Islet precursor cell (in vitro differentiated cells): Measurements from ENCODE around the gene SLC5A11.

Source experiments
- DNase-seq: peaks from one replicate; pipeline ENCODE4 v3.0.0-alpha.2; 2018

Gene SLC5A11

DNA sequence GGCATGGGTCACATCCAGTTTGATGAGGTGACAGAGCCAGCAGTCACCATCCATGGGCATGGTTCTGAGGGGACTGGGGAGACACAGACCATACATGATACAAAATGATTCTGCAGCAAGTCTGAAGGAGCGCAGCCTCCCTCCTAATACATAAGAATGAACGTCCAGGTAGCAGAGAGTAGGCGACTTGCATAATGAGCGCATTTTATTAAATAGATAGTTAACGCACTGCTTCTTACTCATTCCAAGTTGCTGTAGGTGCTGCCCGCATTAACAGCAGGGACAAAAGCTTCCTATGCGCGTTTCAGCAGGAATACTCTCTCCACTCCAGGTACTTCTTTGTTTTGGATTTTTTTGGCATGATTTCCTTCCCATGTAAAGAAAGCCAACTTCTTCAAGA lies 73.8 kb downstream of the SLC5A11 start:
- DNase-seq, result no peak

DNA sequence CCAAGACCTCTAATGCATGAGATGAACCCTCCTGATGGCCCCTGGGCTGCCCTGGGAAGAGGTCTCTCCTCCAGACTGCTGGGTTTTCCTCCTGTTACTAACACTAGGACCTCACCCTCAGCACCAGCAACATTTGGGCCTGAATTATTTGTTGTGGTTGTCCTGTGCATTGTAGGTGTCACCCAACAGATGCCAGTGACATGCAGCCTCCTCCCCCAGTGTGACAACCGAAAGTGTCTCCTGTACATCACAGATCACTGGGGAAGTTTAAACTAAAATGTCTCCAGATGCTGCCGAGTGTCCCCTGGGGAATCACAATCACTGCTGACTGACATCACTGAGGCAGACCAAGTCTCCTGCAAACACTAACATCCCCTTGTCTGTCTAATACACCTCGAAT lies 74.8 kb downstream of the SLC5A11 start:
- no peak for DNase-seq

DNA sequence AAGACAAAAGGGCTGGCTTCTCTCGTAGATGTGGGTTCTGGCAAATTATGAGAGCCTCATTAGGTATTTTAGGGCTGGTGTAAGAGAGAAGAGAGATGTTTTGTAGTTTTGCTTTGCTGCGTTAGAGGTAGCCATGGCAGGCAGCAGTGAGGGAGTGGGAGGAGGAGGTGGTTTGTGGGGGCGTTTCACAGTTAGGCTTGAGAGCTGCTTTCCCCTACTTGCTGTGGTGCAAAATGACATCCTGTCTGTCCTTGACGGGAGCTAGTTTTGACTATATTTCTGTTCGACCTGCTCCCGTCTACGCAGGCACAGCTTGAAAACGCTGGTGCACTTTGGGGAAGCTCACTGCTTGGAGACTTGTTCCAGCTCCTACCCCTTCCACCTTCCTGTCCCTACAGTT lies 75.5 kb downstream of the SLC5A11 start:
- DNase-seq, result no peak

DNA sequence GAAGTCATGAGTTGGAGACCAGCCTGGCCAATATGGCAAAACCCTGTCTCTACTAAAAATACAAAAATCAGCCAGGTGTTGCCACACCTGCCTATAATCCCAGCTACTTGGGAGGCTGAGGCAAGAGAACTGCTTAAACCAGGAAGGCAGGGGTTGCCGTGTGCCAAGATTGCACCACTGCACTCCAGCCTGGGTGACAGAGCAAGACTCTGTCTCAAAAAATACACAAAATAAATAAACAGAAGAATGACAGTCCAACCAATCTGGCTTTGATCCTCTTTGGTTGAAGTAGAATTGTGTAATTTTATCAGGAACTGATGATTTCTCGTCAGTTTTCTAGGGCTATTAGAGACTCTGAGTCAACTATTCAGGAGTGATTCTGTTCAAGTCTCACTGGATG lies 79.4 kb downstream of the SLC5A11 start:
- no peak for DNase-seq

DNA sequence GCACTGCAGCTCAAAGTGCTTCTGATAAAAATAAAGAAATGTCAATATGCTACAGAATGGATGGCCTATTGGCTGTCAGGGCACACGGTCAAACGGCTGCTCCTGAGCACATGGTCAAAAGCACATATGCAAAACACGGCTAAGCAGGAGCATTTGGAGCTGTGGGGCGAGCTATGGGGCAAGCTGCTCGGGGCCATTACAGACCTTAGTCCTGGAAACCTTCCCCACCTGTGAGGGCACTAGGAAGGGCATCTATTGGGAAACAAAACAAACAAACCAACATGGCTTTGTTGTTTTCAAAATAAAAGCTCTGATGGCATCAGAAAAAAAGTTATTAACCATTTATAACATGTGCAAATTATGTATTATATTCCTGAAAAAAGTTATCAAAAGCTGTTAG lies 83.6 kb downstream of the SLC5A11 start:
- DNase-seq, result no peak

DNA sequence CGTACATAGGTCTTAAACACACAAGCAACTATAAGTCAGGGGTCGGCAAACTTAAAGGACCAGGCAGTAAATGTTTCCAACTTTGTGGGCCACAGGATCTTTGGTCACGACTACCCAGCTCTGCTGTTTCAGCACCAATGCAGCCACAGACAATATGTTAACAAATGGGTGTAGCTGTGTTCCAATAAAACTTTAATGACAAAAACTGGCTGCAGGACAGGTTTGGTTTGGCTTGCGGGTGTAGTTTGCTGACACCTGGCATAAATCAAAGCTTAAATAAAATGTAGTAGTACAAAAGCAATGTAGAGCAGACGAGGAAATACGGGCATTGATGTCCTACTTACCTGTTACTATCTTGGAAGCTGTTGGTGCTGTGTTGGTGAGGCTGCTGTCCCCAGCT lies 84.7 kb downstream of the SLC5A11 start:
- no peak for DNase-seq

DNA sequence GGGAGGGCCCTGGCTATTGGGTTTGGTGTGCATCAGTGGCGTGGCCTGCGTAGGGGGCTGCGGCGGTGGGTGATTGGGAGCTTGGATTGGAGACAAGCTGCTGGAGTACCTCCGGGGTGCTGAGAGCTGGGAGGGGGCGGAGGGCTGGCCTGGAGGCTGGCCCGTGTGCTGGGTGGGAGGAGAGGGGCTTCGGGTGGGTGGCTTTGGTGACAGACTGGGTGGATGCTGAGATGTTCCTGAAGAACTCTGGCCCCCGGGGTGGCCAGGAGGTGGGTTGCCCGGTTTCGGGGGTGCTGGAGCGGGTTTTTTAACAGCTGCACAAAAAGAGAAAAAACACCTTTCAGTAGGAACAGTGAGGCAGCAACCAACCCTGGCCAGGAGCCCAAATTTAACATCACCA lies 85.3 kb downstream of the SLC5A11 start:
- no peak for DNase-seq

DNA sequence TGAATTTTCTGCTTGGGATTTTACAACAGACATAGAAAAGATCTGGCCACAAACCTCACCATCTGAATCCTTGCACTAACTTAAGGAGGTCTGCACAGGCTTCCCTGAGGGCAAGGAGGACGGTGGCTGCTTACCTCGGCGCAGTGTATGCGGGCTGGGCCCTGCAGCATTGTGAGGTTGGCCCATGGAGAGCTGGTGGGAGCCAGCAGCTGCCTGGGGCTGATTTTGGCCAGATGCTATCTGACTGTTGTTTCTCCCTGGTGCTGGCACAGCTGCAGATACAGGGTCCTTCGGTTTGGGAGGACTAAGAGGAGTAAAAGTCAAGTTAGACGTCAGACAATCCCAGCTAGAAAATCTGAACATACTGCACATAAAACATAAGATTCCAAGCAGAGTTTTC lies 89.6 kb downstream of the SLC5A11 start:
- DNase-seq, result peak; percentile 78

DNA sequence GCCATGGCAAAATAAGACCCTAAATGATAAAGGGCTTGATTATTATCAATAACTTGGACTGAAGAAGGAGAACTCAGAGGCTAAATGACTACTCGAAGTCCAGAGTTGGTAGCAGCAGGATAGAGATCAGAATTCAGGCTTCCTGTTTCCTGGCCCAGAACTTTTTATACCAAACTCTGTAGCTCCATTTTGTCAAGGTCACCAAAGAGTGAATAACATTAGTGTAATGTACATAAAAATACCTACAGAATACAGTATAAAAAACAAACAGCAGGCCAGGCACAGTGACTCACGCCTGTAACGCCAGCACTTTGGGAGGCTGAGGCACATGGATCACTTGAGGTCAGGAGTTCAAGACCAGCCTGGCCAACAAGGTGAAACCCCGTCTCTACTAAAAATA lies 90.4 kb downstream of the SLC5A11 start:
- no peak for DNase-seq

DNA sequence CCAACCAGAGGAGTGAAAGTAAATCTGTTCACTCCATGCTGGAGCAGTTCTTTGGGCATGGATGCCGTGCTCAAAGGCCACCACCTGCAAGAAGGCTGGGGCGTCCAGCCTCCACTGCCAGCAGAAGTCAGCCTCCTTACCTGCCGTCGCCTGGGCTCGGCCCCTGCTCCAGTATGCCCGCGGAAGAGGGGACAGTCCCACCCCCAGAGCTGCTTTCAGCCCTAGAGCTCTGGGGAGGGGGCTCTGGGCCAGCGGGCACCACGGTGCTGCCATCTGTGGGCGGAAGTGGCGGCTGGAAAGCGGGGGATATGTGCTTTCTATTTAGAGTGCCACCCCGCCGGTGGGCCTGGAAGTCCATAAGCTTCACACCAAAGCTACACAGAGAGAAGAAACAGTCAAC lies 93.5 kb downstream of the SLC5A11 start:
- peak; percentile 37 for DNase-seq

DNA sequence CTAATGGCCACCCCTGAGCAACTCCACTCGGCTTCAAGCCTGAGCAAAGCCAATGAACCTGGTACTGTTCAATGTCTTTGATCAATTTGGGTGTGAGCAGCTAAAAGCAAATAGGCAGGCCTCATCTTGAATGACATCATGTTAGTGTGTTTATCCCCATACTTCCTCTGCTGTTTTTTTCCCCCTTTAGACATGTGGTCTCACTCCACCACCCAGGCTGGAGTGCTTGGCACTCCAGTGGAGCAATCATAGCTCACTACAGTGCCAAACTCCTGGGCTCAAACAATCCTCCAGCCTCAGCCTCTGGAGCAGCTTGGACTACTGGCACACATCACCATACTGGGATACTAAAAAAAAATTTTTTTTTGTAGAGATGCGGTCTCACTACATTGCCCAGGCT lies 94.0 kb downstream of the SLC5A11 start:
- DNase-seq, result peak; percentile 12

DNA sequence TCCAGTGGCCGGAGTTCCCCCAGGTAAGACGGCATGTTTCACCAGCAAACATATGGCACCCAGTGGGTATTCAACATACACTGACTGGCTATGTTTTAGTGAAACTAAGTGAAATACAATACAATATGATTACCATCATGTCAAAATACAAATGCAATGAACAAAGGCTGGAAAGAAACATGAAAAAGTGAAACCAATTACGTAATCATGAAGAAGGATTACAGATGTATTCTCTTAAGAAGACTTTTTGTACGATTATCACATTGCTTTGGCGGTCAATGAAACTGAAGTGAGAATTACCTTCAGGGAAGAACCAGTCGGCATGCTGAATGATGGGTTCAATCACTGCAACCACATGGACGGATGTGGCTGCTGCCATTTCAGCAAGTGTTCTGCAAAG lies 97.7 kb downstream of the SLC5A11 start:
- no peak for DNase-seq

DNA sequence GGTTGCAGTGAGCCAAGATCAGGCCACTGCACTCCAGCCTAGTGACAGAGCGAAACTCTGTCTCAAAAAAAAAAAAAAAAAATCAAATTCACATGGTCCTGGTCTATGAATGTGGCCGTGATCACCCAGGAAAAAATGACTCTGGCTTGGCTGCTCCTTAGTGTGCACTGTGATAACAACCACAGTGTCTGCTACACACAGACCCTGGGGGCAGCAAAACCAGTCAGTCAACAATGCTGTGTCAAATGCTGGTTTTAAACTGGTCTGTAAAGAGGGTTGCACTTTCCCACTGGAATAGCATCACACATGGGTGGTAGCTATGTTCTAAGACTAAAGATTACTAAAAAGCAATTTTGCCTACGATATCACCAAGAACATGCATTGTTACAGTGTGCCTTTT lies 98.4 kb downstream of the SLC5A11 start:
- peak; percentile 82 for DNase-seq

DNA sequence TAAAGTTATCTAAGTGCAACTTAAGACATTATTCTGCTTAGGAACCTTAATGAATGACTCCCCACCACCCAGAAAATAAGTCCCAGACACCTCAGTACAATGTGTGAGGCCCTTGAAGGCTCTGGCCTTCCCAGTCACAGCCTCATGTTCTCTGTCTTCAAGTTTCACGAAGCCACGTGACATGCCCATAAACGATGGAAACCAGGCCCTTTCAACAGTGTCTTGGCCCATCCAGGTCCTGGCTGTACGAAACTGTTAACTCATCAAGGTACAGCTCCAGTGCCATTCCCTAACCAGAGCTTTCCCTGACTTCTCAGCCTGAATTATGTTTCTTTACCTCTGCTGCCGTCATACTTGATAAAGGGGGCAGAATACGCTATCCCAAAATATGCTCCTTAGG lies 100.4 kb downstream of the SLC5A11 start:
- no peak for DNase-seq

DNA sequence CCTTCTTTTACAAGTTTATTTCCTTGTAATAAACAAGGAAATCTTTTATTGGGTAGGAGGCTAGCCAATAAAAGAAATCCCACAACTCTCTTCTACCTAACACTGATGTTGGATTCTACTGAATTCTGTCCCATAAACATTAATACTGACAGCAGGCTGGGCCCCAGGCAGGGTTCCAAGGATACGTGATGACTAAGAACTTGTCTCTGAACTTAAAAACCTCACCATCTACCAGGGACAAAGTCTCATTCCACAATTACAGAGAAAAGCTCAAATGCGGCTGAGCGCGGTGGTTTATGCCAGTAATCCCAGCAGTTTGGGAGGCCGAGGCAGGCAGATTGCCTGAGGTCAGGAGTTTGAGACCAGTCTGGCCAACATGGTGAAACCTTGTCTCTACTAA lies 104.5 kb downstream of the SLC5A11 start:
- DNase-seq, result peak; percentile 5

DNA sequence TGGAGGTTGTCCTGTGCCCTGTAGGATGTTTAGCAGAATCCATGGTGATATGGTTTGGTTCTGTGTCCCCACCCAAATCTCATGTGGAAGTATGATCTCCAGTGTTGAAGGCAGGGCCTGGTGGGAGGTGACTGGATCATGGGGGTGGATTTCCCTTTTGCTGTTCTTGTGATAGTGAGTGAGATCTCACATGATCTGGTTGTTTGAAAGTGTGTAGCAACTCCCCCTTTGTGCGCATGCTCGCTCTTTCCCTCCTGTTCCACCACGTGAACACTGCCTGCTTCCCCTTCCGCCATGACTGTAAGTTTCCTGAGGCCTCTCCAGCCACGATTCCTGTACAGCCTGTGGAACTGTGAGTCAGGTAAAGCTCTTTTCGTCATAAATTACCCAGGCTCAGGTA lies 107.5 kb downstream of the SLC5A11 start:
- no peak for DNase-seq

DNA sequence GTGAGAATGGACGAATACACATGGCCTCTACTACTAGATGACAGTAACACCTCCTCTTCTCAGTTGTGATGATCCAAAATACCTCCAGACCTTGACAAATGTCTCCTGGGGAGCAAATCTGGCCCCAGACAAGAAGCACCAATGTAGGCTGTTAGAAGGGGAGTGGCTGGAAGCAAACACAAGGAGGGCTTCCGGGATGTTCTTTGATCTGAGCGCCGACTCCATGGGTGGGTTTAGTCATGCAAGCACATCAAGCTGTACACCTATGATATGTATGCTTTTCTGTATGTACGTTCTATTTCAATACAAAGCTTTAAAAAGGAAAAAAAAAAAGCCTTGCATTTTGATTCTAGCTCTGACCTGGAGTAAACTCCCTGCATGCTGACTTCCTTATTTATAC lies 108.0 kb downstream of the SLC5A11 start:
- no peak for DNase-seq

DNA sequence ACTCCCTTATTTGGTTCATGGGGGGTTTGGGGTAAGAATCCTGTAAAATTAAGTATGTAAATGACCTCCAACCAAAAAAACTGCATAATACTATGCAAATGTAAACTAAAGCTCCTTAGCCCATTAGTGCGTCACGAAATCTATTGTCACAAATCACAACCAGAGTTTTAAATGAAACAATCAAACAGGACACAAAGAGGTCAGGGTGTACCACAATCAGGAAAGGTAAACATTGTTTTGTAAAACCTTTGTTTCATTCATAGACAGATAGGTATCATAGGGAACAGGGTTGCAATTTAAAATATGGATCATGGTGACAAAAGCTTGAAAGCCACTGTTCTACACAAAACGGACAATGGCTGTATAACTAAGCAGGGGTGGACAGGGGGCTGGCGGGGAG lies 108.4 kb downstream of the SLC5A11 start:
- DNase-seq, result no peak

DNA sequence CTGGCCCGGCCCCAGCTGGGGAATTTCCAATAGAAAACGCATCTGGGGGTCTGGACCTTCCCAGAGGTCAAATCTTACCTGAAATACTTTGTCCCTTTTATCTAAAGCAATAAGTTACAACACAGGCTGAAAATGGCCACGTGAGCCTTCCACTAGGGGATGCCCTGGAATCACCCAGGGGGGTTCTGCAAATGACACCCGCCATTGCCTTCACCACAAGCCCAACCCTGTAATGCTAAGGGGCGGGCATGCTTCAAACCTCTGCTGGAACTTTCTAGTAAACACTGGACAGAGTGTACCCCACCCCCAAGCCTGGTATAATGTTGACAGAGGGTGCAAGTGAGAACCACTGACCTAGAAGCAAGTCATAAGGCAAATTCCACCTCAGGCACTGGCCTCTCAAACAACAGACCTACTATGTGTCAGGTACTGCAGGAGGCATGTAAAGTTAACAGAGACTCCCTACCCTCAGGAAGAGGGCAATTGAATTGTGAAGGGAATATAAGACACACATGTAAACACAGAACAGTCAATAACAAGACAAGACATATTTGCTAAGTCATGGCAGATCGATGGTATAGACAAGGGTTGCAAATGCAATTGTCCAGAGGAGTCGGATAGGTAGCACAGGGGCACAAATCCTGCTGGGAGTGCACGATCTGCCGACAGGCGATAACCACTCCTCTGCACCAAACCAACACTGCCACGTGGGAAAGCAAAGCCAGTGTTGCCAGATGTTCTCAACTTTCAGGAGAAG lies 110.4 kb downstream of the SLC5A11 start:
- DNase-seq, result no peak

DNA sequence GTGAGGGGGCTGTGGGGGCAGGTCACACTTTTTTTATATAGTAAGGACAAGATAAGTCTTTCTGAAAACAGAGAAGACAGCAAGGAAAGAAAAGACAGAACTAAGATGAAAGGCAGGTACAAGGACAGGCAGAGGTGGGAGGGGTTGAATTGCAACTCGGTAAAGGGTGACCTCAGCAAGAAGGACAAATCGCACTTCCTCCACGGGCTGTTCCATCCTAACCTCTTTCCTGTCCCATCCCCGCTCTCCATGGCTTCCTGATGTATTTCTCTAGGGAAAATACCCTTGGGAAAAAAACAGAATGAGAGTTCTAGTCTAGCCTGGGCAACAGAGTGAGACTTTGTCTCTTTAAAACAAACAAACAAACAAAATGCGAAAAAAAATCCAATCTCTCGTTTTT lies 112.1 kb downstream of the SLC5A11 start:
- DNase-seq, result no peak
